ENCODE measurements around the gene PTF1A. TPM values are rescaled to one million over a fixed set of nuclear protein-coding genes. Genes with fewer than 3 reads are reported as not detected.

PTF1A gene
- total RNA-seq, 4 donors from 2014 or later = not detected

- intact Hi-C loops (cut with DNase I; ENCODE audit: low total_unique reads) = no loop called here
- no peak overlapping the region for H3K4me3 ChIP-seq (ENCODE audit: low read depth, poor library complexity, severe bottlenecking)
- no peak for DNase-seq (ENCODE audit: low spot score in 2 of 2)
- TF ChIP-seq POLR2A (IDR thresholded peaks at IDR 0.05) (no peak), CTCF (IDR thresholded peaks at IDR 0.05) (no peak)
- 6 to 8% methylated on average over 36 to 60 of the region's 70 CpGs for WGBS, 2 donors
Observed at GRCh38 chr10:23194966-23195845, 3.1 kb downstream of the PTF1A start.

- H3K4me3 ChIP-seq (ENCODE audit: low read depth, poor library complexity, severe bottlenecking) = no peak overlapping the region
- WGBS, 2 donors = 11% methylated on average over 13 of the region's 13 CpGs
- DNase-seq (ENCODE audit: low spot score in 2 of 2) = no peak
- TF ChIP-seq POLR2A (IDR thresholded peaks at IDR 0.05) = no peak
- no peak for TF ChIP-seq CTCF (IDR thresholded peaks at IDR 0.05)
- intact Hi-C loops (cut with DNase I; ENCODE audit: low total_unique reads) = no loop called here
Observed at GRCh38 chr10:23195846-23196600, 3.9 kb downstream of the PTF1A start.

GRCh38 chr10:23196915-23197314 lies 4.8 kb downstream of the PTF1A start:
- WGBS, 2 donors = 17% methylated on average over 3 of the region's 3 CpGs
- no peak overlapping the region for H3K4me3 ChIP-seq (ENCODE audit: low read depth, poor library complexity, severe bottlenecking)

GRCh38 chr10:23197416-23197861 lies 5.3 kb downstream of the PTF1A start:
- WGBS, 2 donors = 6% methylated on average over 12 of the region's 12 CpGs
- no peak overlapping the region for H3K4me3 ChIP-seq (ENCODE audit: low read depth, poor library complexity, severe bottlenecking)
- intact Hi-C loops (cut with DNase I; ENCODE audit: low total_unique reads) = no loop called here
- TF ChIP-seq POLR2A (IDR thresholded peaks at IDR 0.05) (no peak), CTCF (IDR thresholded peaks at IDR 0.05) (no peak)
- DNase-seq (ENCODE audit: low spot score in 2 of 2) = no peak

More at GRCh38 chr10:23196915-23197314, 4.8 kb downstream of the PTF1A start:
- intact Hi-C loops (cut with DNase I; ENCODE audit: low total_unique reads) = no loop called here
- no peak for DNase-seq (ENCODE audit: low spot score in 2 of 2)
- TF ChIP-seq CTCF (IDR thresholded peaks at IDR 0.05) (no peak), POLR2A (IDR thresholded peaks at IDR 0.05) (no peak)

GRCh38 chr10:23198610-23198939 lies 6.5 kb downstream of the PTF1A start:
- no peak for DNase-seq (ENCODE audit: low spot score in 2 of 2)
- intact Hi-C loops (cut with DNase I; ENCODE audit: low total_unique reads) = no loop called here
- TF ChIP-seq POLR2A (IDR thresholded peaks at IDR 0.05) (no peak), CTCF (IDR thresholded peaks at IDR 0.05) (no peak)
- WGBS, 2 donors = 2 to 4% methylated on average over 13 of the region's 13 CpGs
- H3K4me3 ChIP-seq (ENCODE audit: low read depth, poor library complexity, severe bottlenecking) = no peak overlapping the region

Data from lower leg skin (tissue), 4 donors.